Cerebellar nuclear complex (tissue), 1 donor: ENCODE measurements around the gene RSAD2.
"Not testable (repeated sequence)": the region's sequence is repeated elsewhere in the genome, so short reads cannot be mapped to it uniquely, and the experiment has no call there.

Experiments
- DNase-seq, 2 experiments: peaks; one replicate each; lab custom pipeline; 2025; lab: John Stamatoyannopoulos, UW

RSAD2 gene, protein sequence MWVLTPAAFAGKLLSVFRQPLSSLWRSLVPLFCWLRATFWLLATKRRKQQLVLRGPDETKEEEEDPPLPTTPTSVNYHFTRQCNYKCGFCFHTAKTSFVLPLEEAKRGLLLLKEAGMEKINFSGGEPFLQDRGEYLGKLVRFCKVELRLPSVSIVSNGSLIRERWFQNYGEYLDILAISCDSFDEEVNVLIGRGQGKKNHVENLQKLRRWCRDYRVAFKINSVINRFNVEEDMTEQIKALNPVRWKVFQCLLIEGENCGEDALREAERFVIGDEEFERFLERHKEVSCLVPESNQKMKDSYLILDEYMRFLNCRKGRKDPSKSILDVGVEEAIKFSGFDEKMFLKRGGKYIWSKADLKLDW

DNA sequence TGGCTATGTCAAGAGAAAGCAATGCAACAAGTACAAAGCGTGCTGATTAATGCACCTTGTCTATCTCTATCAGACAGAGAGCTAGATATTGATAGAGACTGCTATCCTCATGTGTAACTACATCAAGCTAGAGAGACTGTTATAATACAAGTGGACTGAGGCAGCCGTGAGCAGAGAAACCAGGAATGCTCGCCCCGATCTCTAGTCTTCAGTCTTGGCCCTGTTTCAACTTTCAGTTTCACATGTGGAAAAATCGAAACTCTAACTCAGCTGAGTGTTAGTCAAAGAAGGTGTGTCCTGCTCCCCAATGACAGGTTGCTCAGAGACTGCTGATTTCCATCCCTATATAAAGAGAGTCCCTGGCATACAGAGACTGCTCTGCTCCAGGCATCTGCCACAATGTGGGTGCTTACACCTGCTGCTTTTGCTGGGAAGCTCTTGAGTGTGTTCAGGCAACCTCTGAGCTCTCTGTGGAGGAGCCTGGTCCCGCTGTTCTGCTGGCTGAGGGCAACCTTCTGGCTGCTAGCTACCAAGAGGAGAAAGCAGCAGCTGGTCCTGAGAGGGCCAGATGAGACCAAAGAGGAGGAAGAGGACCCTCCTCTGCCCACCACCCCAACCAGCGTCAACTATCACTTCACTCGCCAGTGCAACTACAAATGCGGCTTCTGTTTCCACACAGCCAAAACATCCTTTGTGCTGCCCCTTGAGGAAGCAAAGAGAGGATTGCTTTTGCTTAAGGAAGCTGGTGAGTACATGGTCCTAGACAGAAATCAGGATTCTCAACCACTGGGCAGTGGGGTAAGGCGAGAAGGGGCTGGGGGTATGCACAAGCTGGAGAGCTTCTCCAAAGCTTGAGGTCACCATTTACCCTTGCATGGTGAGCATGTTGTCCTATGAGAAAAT, at the start of gene RSAD2:
RSAD2 (plus strand) TSS at position 376 of the 903 bp plus-strand sequence; CDS start at position 400, 24 bp downstream.
- DNase-seq, result no peak

DNA sequence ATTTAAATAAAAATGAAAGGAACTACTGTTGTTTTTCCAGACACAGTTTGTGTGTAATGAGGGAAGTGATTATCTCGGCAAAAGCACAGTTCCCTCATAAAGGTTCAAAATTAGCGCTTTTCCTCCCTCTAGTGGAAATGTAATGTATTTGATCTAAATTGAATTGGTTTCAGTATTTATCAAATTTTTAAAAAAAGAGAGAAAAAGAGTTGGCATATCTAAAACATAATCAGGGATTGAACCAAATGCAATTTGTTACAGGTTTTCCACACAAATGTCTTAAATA, 49.3 kb upstream of the RSAD2 start:
- DNase-seq, result no peak

DNA sequence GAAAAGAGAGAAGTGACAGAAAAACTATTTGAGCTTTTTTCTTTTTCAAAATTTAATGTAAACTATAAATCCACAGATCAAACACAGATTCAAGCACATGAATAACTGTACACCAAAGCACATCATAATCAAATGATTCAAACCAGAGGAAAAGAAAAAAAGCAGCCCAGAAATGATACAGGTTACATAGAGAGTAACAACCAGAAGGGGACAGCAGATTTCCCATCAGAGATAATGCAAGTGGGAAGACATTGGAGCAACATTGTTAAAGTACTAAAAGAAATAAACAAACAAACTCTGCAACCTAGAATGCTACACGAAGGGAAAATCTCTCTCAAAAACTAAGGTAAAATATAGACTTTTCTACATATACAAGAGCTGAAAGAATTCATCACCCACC, 46.3 kb upstream of the RSAD2 start:
- DNase-seq, result no peak

DNA sequence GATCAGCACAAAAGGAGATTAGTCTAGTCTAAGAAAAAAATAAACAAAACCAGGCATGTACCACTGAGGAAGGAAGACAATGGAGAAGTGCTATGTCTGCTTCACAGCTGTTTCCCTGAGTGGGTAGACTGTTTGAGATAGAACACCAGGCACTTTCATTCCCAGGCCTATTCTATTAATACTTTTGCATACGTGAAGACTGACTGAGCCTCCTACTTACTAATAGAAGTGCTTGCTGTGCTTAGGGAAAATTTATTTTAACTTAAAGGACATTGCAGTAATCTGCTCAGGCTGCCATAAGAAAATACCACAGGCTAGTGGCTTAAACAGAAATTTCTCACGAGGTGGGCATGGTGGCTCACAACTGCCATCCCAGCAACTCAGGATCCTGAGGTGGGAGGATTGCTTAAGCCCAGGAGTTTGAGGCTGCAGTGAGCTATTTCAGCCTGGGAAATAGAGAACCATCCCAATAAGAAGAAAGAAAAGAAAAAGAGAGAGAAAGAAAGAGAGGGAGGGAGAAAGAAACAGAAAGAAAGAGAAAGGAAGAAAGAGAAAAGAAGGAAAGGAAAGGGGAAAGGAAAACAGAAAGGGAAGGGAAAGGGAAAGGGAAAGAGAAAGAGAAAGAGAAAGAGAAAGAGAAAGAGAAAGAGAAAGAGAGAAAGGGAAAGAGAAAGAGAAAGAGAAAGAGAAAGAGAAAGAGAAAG, 44.8 kb upstream of the RSAD2 start:
- DNase-seq, result no peak

DNA sequence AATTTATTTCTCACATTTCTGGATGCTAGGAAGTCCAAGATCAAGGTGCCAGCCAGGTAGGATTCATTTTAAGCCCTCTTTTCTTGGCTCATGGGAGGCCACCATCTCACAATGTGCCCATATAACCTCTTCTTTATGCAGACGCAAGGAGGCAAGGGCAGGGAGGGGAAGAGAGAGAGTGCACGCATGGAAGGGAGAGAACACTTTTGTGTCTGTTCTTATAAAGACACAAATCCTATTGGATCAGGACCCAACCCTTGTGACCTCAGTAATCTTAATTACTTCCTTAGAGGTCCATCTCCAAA, 44.3 kb upstream of the RSAD2 start:
- DNase-seq, result no peak

DNA sequence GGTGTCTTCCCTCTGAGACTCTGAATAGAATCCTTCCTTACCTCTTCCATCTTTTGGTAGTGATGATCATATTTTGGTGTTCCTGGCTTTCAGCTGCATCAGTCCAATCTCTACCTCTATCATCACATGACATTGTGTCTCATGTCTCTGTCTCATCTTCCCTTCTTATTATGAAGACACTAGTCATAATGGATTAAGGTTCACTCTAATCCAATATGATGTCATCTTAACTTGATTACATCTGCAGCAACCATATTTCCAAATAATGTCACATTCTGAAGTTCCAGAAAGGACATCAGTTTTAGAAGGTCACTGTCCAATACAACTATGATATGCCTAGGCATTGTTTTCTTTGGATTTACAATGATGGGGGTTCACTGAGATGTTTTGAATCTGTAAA, 43.4 kb upstream of the RSAD2 start:
- no peak for DNase-seq

DNA sequence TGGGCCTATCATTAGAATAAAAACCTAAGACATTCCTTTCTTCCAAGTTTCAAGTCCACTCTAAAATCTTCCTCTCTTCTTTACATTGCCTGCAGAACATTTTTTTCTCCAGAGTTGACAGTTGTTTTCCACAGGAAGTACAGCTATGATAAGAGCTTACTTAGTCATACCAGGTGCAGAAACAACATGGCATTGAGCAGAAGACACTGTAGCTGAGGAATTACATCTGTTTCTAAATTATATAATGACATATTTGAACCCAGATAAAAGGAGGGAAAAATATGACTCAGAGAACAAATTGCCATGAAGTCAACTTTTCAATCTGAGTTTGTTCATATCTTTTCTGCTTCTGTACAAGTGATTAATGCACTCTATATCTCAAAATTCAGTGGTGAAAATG, 42.1 kb upstream of the RSAD2 start:
- no peak for DNase-seq

DNA sequence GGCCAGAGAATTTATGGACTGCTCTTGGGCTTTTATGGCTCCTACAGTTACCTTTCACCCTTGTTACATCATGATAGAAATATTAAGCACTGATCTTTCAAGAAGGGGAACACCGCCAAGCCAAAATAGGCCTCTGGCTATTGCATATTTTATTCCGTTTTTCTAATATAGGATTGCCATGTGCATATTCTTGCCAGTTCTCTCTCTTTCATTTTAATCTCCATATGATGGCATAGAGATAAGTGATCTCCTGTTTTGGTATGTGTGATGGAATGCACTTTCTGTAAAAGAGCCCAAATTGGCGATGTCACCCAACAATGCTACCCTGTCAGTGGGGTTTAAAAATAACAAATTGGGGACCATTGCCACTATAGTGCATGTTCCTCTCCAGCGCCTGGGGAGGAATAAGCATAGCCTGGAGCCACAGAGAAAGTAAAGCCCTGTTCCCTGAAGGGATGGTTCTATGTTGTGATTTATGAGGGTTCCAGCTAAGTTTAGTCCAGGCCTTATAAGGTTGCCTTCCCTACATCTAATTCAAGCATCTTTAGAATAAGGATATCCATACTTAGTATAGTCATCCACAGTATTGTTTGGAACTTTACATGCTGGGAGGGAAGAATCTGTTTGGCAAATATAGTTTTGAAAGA, 38.8 kb upstream of the RSAD2 start:
- DNase-seq, result no peak

DNA sequence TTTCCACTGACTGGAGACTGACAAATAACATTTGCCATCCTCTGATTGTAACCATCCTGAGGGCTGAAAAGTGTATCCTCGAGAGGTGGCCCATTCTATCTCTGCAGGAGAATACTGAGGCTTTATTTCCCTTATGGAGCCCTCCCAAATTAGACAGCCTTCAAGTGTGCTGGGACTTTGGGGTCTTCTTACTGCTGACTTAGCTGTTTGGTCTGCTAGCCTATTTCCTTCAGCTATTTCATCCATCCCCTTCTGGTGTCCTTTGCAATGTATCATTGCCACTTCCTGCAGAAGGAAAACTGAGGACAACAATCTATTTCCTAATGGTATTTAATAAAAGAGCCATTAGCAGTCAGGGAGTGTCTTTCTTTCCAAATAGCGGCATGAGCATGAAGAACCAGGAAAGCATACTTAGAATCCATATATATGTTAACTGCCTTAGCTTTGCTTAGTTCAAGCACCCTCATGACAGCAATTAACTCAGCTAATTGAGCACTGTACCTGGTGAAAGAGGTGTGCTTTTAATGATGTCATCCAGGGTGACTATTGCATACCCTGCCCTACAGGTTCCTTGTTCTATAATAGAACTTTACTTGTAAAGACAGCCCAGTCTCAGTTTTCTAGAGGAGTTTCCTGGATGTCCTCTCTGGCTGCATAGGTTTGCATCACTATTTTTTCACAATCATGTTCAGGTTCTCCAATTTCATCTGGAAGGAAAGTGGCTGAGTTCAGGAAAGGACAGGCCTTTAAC, 35.9 kb upstream of the RSAD2 start:
- DNase-seq, result no peak

DNA sequence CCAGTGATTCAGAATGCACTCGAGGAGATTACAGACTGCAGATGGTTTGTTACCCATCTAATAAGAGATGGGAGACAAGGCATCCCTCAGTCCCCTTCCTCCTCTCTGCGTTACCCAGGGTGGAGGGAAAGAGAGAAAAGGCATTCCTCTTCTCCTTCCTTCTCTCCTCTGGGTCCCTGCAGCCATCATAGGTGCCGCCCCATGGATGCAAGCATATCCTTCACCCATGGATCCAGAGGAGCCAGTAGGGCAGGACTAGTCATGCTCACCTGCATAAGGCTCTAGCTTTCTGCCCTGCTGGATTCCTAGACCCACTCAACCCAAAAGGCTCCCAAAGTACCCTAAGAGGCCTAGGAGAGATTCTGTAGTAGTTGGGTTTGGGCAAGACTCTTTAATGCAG, 32.3 kb upstream of the RSAD2 start:
- DNase-seq, result no peak

DNA sequence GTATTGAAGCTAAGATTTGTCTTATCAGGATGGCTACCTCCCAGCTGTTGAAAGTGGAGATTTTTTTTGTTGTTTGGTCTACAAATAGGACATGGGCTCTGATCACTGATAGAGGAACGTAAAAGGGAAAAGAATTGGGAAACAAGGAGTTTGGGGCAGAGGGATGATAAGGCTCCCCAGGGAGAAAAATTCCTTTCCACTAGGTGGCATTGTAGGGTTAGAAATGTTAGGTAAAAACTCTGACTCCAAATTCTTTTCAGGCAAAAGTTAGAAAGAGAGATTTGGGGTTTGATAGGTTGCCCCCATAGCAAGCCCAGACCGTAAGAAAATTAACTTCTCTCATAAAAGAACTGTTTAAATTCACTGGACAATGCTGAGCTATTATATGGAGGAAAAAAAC, 31.7 kb upstream of the RSAD2 start:
- DNase-seq, result no peak

DNA sequence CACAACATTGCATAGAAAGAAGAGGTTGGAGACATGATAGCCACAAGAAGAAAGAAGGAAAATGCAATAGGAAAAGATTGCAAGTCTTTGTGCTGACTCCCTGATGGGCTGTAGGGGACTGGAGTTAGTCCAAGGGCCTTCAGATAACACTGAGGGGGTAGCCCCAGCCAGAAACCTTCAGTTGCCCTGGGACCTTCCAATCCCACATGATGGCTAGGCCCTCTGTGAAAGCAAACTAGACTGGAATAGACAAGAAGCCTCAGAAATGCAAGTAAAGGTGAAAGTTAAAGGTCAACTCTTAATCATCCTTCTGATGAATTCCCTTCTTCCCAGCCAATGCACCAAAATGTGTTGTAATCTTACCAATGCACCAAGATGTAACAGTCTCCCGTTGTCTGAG, 31.0 kb upstream of the RSAD2 start:
- no peak for DNase-seq

DNA sequence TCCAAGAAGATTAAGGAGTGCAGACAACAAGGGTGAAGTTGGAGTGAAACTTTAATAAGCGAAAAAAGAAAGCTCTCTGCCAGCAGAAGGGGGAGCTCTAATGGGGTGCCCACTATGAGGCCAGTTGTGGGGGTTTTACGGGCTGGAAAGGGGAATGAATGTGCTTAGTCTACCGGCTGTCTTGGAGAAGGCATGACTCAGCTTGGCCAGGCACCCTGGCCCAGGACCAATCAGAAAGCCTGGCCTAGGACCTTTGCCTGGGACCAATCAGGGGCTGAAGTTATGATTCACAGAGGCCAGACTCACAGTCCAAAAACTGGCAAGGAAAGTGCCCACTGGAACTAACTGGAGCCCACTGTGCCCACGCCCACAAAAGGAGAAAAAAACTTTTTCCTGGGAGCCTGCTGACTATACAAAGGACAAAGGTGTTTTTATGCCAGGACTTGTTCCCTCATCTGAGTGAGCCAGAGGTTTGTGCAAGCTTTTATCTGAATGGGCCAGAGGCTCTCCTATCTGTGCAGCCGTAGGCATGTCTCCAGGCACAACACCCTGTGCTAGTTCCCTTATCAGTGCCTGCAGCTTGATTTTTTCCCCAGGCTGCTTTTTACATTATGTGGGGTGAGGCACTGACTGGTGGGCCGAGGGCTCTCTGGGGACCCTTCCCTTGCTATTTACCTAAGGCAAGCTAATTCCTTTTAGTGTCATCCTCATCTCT, 30.5 kb upstream of the RSAD2 start:
- DNase-seq, result no peak

DNA sequence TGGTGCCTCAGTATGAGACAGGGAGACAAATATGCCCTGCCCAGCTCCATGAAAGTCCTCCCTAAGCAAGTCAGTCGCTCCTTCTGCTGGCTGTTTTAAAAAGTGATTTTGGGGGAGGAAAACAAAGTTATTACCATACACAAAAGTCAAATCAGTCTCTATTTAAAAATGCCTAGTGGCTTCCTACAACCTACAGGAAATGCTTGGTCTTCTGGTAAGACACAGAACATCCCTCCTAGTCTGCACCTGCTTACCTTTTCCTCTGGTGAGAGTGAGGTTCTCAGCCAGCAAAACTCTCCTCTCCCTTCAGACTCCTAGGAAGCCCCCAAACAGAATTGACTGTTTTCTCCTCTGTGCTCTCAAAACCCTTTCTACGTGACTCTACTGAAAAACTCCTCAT, 25.4 kb upstream of the RSAD2 start:
- no peak for DNase-seq

DNA sequence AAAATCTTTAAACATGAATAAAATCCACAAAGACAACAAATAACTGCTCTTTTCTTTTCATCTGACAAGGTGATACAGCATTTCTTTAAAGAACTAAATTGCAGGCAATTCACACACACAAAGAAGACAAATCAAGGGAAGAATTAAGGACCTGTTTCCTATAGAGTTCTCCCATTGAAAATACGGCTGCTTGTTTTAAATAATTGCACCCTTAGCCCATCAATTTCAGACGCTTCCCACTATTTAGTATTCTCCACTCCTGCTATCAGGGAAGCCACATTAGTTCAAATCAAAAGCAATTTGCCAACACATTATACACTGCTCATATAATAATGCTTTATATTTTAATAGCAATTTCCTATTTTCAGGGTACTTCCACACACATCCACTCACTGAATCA, 23.2 kb upstream of the RSAD2 start:
- no peak for DNase-seq

DNA sequence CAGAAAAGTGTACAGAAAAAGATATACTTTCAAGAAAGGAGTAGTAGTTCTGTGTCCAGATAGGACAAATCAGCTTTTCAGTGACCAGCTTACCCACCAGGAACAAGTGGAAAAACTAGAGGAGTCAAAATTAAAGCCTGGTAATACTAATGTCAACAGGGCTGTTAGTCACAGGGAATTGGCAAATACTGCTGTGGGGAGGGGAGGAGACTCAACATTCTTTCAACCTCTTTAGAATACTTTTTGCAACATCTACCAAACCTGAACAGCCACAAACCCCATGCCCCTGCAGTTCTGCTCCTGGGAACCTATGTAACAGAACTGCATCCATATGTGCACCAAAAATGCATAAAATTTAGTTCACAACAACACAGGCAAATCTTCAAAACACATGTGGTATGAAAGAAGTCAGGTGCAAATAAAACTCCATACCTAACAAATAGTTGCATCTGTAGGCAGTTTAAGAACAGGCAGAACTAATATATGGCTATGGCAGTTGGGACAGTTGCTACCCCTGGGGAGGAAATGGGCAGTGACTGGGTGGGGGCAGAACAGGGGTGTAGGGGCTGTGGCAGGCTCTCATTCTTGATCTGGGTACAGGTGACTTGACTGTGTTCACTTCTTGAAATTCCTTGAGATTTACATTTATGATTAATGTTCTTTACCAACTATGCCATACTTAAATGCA, 21.6 kb upstream of the RSAD2 start:
- no peak for DNase-seq

DNA sequence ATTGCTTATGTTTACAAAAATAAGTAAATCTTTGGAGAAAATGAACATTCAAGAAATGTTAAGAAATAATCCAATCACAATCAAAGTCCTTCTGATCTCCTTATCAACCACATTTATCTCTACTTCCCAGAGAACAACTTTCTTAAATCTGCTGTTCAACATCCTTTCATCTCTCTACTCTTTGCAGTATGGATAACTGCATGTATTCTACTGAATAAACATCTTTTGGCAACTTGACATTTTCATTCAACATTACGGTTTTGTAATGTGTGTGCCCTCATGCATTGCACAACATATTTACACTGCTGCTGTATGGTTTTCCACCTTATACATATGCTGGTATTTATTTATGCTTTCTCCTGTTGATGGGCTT, 21.0 kb upstream of the RSAD2 start:
- DNase-seq, result no peak

DNA sequence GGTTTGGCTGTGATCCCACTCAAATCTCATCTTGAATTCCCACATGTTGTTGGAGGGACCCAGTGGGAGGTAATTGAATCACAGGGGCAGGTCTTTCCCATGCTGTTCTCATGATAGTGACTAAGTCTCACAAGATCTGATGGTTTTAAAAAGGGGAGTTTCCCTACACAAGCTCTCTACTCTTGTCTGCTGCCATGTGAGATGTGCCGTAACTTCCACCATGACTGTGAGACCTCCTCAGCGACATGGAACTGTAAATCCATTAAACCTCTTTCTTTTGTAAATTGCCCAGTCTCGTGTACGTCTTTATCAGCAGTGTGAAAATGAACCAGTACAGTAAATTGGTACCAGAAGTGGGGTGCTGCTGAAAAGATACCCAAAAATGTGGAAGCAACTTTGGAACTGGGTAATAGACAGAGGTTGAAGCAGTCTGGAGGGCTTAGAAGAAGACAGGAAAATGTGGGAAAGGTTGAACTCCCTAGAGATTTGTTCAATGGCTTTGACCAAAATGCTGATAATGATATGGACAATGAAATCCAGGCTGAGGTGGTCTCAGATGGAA, 19.0 kb upstream of the RSAD2 start:
- DNase-seq, result not testable (repeated sequence)

DNA sequence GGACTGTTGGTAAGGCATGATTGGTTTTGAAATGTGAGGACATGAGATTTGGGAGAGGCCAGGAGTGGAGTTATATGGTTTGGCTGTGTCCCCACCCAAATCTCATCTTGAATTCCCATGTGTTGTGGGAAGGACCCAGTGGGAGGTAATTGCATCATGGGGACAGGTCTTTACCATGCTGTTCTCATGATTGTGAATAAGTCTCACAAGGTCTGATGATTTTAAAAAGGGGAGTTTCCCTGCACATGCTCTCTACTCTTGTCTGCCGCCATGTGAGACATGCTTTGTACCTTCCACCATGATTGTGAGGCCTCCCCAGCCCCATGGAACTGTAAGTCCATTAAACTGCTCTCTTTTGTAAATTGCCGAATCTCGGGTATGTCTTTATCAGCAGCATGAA, 17.3 kb upstream of the RSAD2 start:
- no peak for DNase-seq

DNA sequence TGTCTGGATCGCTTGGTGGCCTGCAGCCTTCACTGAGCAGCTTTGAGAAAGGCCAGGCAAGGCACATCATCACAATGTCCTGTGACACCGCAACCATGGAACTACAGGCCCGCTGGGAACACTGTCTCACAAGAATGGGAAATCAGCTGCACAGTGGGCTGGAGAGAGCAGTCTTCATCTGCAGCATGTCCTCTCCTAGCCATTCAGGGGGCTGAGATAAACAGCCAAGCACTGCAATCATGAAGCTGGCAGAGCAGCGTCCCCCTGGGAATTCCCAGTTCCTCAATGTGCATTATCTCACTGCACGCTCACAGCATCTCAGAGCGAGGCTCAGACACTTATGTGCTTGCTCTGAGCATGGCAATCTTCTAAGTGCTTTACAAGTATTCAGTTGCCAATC, 13.8 kb upstream of the RSAD2 start:
- no peak for DNase-seq
